ENCODE data around the gene LIN52.

The LIN52 gene

GRCh38 chr14:74245292-74245691, 160.5 kb downstream of the LIN52 start:
- H3K36me3 Mint-ChIP-seq (ENCODE audit: insufficient read depth): peaks cover 4% of the 10 kb centered on the region
- DNase-seq (ENCODE audit: low spot score in 2 of 2): no peak
- peaks cover 18% of the 10 kb centered on the region for H3K4me1 Mint-ChIP-seq
- no peak overlapping the region for H3K27ac Mint-ChIP-seq (ENCODE audit: low read depth)
- no peaks in the 10 kb centered on the region for H3K9me3 Mint-ChIP-seq
- no peak overlapping the region for H3K4me3 Mint-ChIP-seq
- no peak for ATAC-seq (replicated peaks; ENCODE audit: extremely low read depth, poor library complexity, severe bottlenecking)
- peaks cover 99% of the 10 kb centered on the region for H3K27me3 Mint-ChIP-seq

DNA sequence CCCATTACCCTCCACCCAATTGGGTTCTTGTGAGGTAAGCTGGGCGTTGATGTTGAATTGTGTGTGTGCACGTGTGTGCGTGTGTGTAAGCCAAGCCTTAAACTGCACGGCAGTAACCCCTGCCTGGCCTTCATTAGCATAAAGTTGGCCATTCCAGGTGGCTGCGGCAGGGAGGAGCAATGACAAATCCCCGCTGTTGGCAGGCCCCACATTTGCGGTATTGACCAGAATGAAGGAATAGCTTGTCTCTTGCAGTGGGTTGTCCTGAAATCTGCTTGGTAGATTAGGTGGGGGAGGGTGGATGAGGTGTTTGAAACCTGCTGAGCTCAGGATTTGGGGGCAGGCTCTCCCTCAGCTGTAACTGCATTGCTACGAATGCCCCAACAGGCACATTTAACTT, 161.8 kb downstream of the LIN52 start:
- Mint-ChIP-seq H3K27ac (ENCODE audit: low read depth) (no peak overlapping the region), H3K9me3 (no peaks in the 10 kb centered on the region), H3K4me1 (peaks cover 13% of the 10 kb centered on the region), H3K27me3 (peaks cover 99% of the 10 kb centered on the region), H3K36me3 (ENCODE audit: insufficient read depth) (peaks cover 4% of the 10 kb centered on the region), H3K4me3 (no peak overlapping the region)
- ATAC-seq (replicated peaks; ENCODE audit: extremely low read depth, poor library complexity, severe bottlenecking): no peak
- no peak for DNase-seq (ENCODE audit: low spot score in 2 of 2)

DNA sequence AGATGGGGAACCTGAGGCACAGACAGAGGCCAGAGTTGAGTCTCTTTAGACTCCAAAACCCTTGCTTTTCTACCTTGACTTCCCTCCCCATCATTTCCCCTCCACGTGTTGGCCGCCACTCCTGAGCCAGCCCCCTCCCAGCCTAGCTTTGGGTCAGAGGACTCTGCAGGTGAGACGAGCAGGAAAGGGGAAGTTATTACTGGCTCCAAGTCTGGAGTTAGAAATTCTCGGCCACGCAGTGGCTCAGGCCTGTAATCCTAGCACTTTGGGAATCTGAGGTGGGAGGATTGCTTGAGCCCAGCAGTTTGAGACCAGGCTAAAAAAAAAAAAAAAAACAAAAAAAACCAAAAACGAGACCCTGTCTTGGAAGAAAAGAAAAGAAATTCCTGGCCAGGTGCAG, 163.3 kb downstream of the LIN52 start:
- Mint-ChIP-seq H3K27me3 (peaks cover 96% of the 10 kb centered on the region), H3K36me3 (ENCODE audit: insufficient read depth) (peaks cover 4% of the 10 kb centered on the region), H3K4me3 (no peak overlapping the region), H3K4me1 (peaks cover 8% of the 10 kb centered on the region), H3K9me3 (no peaks in the 10 kb centered on the region), H3K27ac (ENCODE audit: low read depth) (no peak overlapping the region)
- ATAC-seq (replicated peaks; ENCODE audit: extremely low read depth, poor library complexity, severe bottlenecking) (no peak), DNase-seq (ENCODE audit: low spot score in 2 of 2) (no peak)

DNA sequence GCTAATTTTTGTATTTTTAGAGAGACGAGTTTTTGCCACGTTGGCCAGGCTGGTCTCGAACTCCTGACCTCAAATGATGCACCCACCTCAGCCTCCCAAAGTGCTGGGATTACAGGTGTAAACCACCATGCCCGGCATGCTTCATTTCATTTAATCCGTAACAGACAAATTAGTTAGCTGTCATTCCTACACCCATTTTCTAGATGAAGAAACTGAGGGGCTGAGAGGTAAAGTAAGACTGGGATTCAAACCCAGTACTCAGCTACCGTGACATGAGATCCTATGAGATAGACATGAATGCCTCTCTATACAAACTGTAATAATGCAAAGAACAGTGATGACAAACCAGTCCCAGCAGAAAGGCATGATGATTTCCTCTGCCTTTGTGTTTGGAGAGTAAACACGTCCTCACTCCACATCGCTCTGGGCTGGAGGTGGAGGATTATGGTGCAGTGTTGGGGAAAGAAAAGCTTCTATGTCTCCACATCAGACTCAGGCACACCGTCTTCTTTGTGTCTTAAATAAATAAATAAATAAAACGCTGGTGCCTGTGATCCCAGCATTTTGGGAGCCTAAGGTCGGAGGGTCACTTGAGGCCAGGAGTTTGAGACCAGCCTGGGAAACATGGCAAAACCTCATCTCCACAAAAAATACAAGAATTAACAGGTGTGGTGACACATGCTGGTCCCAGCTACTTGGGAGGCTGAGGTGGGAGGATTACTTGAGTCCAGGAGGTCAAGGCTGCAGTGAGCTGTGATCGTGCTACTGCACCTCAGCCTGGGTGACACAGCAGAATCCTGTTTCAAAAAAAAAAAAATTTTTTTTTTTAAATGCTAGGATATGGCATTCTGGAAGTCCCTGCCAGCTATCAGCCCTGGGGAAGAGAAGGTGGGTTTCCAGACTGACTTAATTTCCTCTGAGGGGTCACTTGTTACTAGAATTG, 164.9 kb downstream of the LIN52 start:
- no peak overlapping the region for H3K27ac Mint-ChIP-seq (ENCODE audit: low read depth)
- DNase-seq (ENCODE audit: low spot score in 2 of 2): no peak
- H3K4me3 Mint-ChIP-seq: no peak overlapping the region
- peaks cover 88% of the 10 kb centered on the region for H3K27me3 Mint-ChIP-seq
- ATAC-seq (replicated peaks; ENCODE audit: extremely low read depth, poor library complexity, severe bottlenecking): no peak
- H3K9me3 Mint-ChIP-seq: no peaks in the 10 kb centered on the region
- H3K36me3 Mint-ChIP-seq (ENCODE audit: insufficient read depth): peaks cover 3% of the 10 kb centered on the region
- peaks cover 8% of the 10 kb centered on the region for H3K4me1 Mint-ChIP-seq

Measured in central memory CD8-positive, alpha-beta T cell (primary cell).